IPS-18c (cell line): ENCODE measurements around the gene CAV1.

Experiments
- H3K4me3 ChIP-seq: 2 replicates; pipeline ENCODE4 v1.7.0; 2013; ENCODE audit warnings: low read depth, mild to moderate bottlenecking, low read length, moderate library complexity; ENCODE audit not compliant: insufficient read depth
- H3K9me3 ChIP-seq: one replicate; pipeline ENCODE4 v1.6.1; 2013; ENCODE audit warnings: mild to moderate bottlenecking, low read length, moderate library complexity; ENCODE audit not compliant: control insufficient read depth, insufficient read depth

Gene CAV1

DNA sequence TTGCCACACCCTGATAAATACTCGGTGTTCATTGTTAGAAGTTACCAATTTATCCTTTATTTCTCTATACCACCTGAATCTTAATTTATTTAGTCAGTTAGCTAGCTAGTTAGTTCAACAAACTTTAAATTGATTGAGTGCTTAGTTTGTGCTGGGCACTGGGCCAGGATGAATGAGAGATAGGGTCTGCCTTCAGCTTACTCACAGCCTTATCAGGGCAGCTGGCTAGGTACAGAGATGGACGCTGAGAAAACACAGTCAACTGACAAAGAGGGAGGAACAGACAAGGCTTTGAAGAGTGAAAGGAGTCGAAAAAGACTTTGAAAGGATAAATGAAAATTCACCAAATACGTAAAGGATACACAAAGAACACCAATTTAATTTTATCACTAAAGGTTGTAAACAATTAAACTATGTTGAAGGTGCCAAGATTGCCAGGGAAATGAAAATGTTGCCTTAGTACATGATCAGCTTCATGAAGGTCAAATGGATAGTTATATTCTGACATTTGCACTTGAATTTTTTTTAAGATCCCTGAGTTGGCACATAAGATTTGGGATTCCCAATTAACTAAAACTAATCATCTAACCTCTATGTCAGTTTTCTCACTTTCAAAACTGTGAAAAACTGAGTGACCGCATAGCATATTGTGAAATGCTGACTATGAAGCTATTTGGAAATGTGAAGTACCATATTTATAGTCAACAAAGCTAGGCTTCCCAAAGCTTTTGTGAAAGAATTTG lies 23.2 kb upstream of the CAV1 start:
- Histone ChIP-seq H3K9me3 (no peaks in the 10 kb centered on the region), H3K4me3 (no peak overlapping the region)

- H3K4me3 ChIP-seq: no peak overlapping the region
- H3K9me3 ChIP-seq: no peaks in the 10 kb centered on the region
Observed at GRCh38 chr7:116502201-116503096, 22.4 kb upstream of the CAV1 start.

- Histone ChIP-seq H3K9me3 (no peaks in the 10 kb centered on the region), H3K4me3 (no peak overlapping the region)
Observed at GRCh38 chr7:116503835-116504234, 21.0 kb upstream of the CAV1 start.

- H3K4me3 ChIP-seq: no peak overlapping the region
- no peaks in the 10 kb centered on the region for H3K9me3 ChIP-seq
Observed at GRCh38 chr7:116505278-116505677, 19.6 kb upstream of the CAV1 start.

DNA sequence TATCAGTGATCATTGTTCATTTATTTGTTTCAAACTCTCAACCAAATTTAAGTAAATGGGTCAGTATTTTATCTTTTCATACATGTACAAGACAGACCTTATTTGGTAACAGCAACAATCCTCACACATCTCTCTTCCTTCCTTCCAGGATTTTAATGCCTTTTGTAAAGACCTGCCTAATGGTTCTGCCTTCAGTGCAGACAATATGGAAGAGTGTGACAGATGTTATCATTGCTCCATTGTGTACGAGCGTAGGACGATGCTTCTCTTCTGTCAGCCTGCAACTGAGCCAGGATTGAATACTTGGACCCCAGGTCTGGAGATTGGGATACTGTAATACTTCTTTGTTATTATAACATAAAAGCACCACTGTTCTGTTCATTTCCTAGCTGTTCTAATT lies 19.0 kb upstream of the CAV1 start:
- Histone ChIP-seq H3K9me3 (no peaks in the 10 kb centered on the region), H3K4me3 (no peak overlapping the region)

GRCh38 chr7:116509982-116510579 lies 14.8 kb upstream of the CAV1 start:
- H3K9me3 ChIP-seq: no peaks in the 10 kb centered on the region
- no peak overlapping the region for H3K4me3 ChIP-seq

- Histone ChIP-seq H3K9me3 (no peaks in the 10 kb centered on the region), H3K4me3 (no peak overlapping the region)
Observed at GRCh38 chr7:116510795-116511194, 14.0 kb upstream of the CAV1 start.

GRCh38 chr7:116511552-116512519 lies 13.0 kb upstream of the CAV1 start:
- Histone ChIP-seq H3K4me3 (no peak overlapping the region), H3K9me3 (no peaks in the 10 kb centered on the region)

- no peak overlapping the region for H3K4me3 ChIP-seq
Observed at GRCh38 chr7:116512520-116513188, 12.2 kb upstream of the CAV1 start.

GRCh38 chr7:116515584-116515983 lies 9.3 kb upstream of the CAV1 start:
- Histone ChIP-seq H3K9me3 (no peaks in the 10 kb centered on the region), H3K4me3 (no peak overlapping the region)

More at GRCh38 chr7:116512520-116513188, 12.2 kb upstream of the CAV1 start:
- H3K9me3 ChIP-seq: no peaks in the 10 kb centered on the region

DNA sequence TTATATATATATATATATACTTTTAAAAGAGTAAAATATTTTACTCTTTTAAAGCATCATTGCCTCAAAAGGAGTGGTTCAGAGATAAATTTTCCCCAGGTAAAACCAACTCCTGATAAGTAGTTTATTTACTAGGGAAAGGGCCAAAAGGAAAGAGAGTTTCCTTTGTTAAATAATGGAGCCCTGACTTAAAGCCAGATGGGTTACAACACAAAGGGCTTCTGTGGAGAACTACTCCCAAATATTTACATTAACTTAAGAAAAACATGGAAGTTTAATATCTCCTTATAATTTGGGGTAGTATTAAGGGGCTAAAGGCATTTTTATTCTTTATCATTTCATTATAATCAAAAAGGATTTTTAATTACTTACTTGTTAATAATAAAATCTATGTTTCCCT lies 8.5 kb upstream of the CAV1 start:
- H3K9me3 ChIP-seq: no peaks in the 10 kb centered on the region
- no peak overlapping the region for H3K4me3 ChIP-seq

DNA sequence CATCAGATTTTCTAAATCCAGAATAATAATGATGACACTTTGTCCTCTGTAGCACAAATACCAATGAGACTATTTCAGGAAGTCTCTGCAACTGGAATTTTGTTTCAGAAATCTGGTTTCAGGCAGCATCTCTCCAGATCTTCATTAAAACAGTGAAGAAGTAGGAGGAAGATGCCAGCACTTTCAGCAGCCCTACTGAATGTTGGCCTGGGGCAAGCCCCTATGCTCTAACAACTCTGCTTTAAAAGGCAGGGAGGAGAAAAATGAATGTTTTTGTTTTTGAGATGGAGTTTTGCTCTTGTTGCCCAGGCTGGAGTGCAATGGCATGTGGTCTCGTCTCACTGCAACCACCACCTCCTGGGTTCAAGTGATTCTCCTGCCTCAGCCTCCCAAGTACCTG lies 7.2 kb upstream of the CAV1 start:
- H3K4me3 ChIP-seq: no peak overlapping the region
- no peaks in the 10 kb centered on the region for H3K9me3 ChIP-seq

DNA sequence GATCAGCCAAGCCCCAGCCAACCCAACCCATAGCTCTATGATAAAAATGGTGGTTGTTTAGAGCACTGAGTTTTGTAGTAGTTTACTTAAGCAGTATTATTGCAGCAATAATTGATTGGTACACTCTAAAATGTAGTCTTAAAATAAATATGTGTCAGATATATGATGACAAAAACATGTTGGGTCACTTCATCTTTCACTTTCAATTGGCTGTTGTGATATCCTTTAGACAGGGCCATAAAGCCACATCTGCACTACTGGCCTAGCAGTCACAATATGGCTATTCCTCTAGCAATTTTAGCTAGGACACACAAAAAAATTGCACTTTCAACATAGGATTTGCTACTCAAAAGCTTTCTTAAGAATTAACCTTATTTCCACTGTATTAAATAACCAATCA lies 5.9 kb upstream of the CAV1 start:
- H3K9me3 ChIP-seq: no peaks in the 10 kb centered on the region
- no peak overlapping the region for H3K4me3 ChIP-seq

DNA sequence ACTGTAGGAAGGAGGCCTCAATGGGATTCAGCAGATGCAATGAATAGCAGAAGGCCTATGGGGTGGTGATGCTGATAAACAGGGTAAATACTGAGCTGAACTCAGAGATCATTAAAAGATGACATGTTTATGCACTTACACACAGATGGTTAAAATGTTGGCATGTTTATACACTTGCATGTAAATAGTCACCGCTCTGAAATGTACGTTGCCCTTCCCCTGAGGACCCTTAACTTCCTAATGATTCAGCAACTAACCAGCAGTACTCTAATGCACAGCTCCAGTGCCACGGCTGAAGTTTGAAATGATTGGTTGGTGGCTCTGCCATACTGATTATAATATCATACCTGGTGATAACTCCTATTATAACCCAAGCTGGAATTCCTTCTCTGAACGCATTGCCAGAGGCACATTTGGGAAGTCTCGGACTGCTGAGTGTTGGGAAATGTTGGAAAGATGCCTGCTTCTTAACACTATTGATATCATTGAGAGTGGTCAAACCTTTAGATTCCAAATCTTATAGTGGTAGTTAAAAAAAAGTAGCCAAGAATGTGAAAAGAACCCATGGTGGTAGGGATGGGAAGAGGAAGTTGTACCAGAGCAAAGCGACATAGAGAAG lies 3.7 kb upstream of the CAV1 start:
- Histone ChIP-seq H3K4me3 (no peak overlapping the region), H3K9me3 (no peaks in the 10 kb centered on the region)

- H3K9me3 ChIP-seq: no peaks in the 10 kb centered on the region
- H3K4me3 ChIP-seq: no peak overlapping the region
Observed at GRCh38 chr7:116522247-116522646, 2.6 kb upstream of the CAV1 start.

- no peaks in the 10 kb centered on the region for H3K9me3 ChIP-seq
- peak overlapping the region; percentile 68 for H3K4me3 ChIP-seq
Observed at GRCh38 chr7:116524221-116524608, 621 bp upstream of the CAV1 start.
